Stimulated activated CD4-positive, alpha-beta T cell treated with anti-CD3 and anti-CD28 coated beads, Interleukin-4, amount 100 ng/mL, for 24 hours (primary cell): ENCODE measurements around the gene KNCN.

Experiments
- DNase-seq: peaks from one replicate; pipeline ENCODE4 v3.0.0-alpha.2; 2020

Gene KNCN

GRCh38 chr1:46551597-46552095, at the start of gene KNCN:
KNCN (minus strand) TSS chr1:46551647; CDS start chr1:46551215, 432 bp downstream.
- DNase-seq: no peak

GRCh38 chr1:46599059-46599970, 47.9 kb upstream of the KNCN start:
- DNase-seq: no peak

- no peak for DNase-seq
Observed at GRCh38 chr1:46596846-46597245, 45.4 kb upstream of the KNCN start.

GRCh38 chr1:46596036-46596435, 44.6 kb upstream of the KNCN start:
- DNase-seq: no peak

GRCh38 chr1:46595127-46595526, 43.7 kb upstream of the KNCN start:
- no peak for DNase-seq

DNA sequence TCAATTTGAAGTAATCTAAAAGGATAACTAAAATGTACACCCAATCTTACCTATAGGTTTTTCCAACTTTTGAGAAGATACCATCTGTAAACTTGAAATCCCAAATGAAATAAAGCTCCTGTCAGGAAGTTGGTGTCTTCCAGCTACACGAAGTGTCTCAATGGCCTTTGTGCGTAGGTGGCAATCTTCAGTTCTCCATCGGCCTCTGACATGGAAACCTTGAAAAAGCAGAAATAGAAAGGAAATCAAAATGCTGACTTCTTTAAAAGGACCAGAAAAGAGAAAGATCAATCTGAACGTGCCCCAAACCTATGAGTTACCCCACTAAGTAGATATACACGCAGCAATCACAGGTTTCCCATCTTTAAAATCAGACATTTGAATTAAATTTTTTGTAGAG, 42.6 kb upstream of the KNCN start:
- no peak for DNase-seq

- DNase-seq: no peak
Observed at GRCh38 chr1:46592823-46593222, 41.4 kb upstream of the KNCN start.

DNA sequence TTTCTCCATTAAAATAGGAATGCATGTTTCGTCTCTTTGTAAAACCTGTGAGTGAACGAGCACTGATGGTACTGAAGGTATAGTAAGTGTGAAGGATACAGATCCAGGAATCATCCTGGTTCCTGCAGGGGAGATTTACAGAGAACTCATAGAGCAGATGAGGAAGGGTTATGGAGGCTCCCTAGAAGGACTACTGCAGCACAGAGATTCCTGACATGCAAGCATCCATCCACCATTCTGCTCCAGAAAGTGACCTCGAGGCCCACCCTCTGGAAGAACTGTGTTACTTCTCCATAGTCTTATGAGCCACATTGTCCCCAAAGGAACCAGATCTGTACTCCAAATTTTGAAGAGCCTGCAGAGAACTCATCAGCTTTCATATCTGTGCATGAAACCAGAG, 38.1 kb upstream of the KNCN start:
- no peak for DNase-seq

DNA sequence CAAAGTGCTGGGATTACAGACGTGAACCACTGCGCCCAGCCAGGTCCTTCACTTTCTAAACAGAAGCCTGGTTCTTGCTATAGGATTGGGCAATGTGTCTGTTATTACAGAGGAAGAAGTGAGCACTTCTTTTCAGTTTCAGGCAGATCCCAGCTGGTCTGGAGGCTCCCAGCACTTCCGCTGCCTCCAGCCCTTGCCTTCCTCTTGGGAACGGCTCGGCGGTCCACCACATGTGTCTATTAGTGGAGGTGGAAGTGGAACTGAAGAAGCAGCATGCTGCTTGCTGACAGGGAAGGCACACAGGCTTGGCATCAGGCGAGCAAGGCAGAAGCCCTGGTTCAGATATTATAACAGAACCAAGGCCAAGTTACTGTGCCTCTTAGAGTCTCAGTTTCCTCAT, 35.6 kb upstream of the KNCN start:
- DNase-seq: no peak

DNA sequence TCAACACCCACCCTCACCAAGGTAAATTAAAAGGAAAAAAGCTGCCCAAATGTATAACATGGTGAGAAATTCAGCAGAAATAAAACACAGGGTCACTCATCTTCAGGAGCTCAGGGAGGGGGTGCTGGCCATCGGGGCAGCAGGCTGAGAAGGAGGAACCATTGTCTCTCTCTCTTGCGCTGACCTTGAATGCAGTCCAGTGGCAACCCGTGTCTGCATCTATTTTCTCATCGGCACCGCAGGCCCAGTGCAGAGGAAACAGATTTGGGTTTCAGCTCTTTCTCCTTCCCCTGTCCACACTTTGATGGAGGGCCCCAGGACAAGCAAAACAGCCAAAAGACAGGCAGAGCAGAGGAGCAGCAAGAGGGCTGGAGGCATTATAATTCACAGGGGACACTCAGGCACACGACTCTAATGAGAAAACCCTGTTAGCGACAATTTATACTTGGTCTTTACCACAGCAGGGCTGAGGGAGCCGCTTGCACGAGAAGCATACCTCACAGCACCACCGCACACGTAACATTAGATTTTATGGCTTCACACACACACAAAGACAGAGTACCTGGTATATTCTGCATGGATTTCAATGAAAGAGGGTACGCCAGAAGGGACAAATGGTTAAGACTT, 34.0 kb upstream of the KNCN start:
- DNase-seq: no peak

GRCh38 chr1:46583494-46583893, 32.0 kb upstream of the KNCN start:
- DNase-seq: no peak

GRCh38 chr1:46582972-46583371, 31.5 kb upstream of the KNCN start:
- no peak for DNase-seq

GRCh38 chr1:46581681-46582455, 30.4 kb upstream of the KNCN start:
- DNase-seq: peak; percentile 3

DNA sequence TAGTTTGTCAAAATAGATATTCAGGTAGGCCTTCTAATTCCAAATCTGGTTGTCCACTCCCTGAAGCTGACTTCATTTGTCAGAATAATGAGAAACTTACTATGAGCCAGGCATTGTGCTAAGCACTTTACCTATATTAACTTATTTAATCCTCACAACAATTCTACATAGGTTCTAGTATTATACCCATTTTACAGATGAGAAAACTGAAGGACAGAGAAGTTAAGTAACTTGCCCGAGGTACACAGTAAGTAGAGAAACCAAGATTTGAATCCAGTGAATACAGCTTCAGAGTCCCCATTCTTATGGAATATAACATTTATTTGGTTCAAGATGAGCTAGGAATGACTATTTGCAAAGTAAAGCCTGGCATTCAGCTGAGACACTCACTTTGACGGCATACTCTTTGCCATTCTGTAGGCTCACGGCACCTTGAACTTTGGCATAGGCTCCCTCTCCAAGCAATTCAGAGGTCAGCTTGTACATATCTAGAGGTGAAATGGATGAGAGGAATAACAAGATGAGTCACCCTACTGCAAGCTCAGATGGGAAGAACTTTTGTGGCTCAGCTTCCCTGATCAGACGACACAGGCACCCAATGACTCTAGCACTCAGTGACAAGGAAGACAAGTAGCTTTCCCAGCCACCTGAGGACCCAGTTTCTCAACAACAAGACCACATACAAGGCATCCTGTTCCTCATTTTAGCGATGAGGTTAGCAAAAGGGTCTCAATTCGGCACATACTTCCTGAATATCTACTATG, 28.9 kb upstream of the KNCN start:
- DNase-seq: no peak

GRCh38 chr1:46577671-46578070, 26.2 kb upstream of the KNCN start:
- DNase-seq: no peak

DNA sequence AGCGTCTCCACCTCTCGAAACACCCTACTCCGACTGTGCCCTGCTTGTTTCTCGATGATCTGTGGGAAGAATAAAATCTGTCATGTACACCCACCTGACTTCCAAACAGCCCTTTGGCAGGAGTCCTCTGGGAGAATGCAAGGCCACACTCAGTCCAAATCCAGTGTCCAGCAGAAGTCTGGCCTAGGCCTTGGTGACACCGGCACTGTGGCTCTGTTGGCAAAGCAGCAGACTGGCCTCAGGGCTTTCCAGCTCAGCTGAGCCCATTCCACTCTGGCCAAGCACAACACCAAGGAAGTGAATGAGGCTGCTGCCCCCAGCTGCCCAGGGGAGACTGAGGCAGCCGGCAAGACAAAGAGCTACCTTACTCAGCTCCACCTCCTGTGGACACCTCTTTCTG, 25.1 kb upstream of the KNCN start:
- no peak for DNase-seq

- DNase-seq: no peak
Observed at GRCh38 chr1:46575778-46576177, 24.3 kb upstream of the KNCN start.

DNA sequence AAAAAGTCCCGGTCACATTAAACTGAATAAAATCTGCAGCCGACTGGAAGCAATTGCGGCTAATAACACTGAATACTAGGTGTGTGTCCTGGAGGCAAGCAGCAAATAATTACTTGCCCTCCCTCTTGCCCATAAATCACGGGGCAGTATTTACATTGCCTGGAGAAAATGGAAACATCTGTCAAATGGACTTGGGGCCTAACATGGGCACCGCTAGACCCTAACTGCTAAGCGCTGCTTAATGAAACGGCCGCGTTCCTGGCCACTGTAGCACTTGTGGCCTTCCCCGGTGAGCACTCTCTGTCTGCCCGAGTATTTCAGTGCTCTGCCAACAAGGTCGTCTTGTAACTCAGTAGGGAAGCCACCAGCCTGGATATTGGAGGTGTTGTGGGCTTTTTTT, 23.9 kb upstream of the KNCN start:
- DNase-seq: no peak

GRCh38 chr1:46571691-46572225, 20.3 kb upstream of the KNCN start:
- no peak for DNase-seq

DNA sequence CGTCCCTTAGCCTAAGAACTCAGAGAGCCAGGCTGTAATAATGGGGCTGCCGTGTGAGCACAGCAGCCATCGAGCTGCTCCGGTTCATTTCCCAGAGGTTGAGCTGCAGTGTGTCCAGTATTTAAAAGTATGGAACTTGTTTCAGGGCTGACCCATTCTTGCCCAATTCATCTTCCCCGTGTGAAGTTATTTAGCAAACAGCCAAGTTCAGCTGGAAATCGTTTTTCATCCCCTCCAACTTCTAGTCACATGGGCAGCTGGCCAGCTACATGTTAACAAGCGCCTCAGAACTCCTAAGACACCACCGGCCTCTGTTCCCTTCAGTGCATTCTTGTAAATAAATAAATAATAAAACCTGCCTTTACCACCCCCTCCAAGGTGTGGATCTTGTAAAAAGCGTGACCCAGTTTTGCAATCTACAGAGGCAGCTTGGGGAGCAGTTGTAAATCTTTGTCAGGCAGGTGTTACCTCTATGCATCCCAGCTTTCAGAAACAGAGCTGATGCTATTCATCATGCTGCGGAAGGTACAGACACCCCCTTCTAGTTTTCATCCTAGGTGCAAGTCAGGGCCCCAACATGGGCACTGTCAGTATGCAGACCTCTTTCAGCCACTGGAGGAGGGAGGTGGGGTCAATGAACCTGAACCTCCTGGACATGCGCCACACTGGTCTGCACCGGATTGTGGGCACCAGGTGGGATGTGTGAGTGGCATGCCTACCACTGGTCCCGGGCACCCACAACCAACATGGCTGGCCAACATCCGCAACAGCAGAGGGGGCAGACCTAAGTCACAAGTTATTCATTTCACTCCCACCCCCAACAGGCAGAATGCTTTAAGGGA, 18.7 kb upstream of the KNCN start:
- DNase-seq: no peak

- DNase-seq: no peak
Observed at GRCh38 chr1:46569116-46569515, 17.7 kb upstream of the KNCN start.
